HepG2 (cell line): ENCODE results near the gene GCNT4. TPM values are rescaled to one million over a fixed set of nuclear protein-coding genes. Genes with fewer than 3 reads are reported as not detected.

Experiments
- ATAC-seq: fragments of 200-7000 bp; cut with Tn5 transposase; 3 replicates; pipeline ENCODE4 v1.9.1; 2020; ENCODE audit warnings: mild to moderate bottlenecking, moderate library complexity
- BruUV-seq: library from RNA; stranded (reverse); fragments of 400-500 nt; replicated peaks from 2 replicates; lab custom pipeline; 2021; lab: Mats Ljungman, UMichigan
- CTCF ChIA-PET: fragments of 300-600 bp; formaldehyde crosslinking; extraction: SDS; loops from one replicate; lab custom pipeline; 2021; ENCODE audit warnings: low total read pairs, inconsistent platforms, low intra/inter-chr PET ratio; lab: Yijun Ruan, JAX
- POLR2A ChIA-PET: fragments of 350-600 bp; sonication (Branson Sonifier 250); formaldehyde crosslinking; loops from one replicate; lab custom pipeline; 2020; ENCODE audit warnings: antibody characterized with exemption, inconsistent platforms; lab: Yijun Ruan, JAX
- DNase-seq: peaks from one replicate; pipeline ENCODE4 v3.0.0-alpha.2; 2015; ENCODE audit warnings: low spot score
- FAIRE-seq: peaks from 3 replicates; lab custom pipeline; 2011; peaks lifted over from hg19 to GRCh38; lab: Jason Lieb, UNC
- H2AFZ ChIP-seq: one replicate; pipeline ENCODE4 v1.6.1; 2011; ENCODE audit warnings: low read length, inconsistent platforms
- H3K27ac ChIP-seq: fragments of 300-600 bp; 3 replicates; pipeline ENCODE4 v1.8.0; 2011; ENCODE audit warnings: mixed run types, mild to moderate bottlenecking, mixed read lengths, low read length, inconsistent platforms; ENCODE audit not compliant: insufficient read depth; ENCODE audit errors: extremely low read length
- H3K27me3 ChIP-seq, 2 experiments: fragments of 200-600 bp in 1 of 2; 2 replicates in 1 of 2; 3 replicates in 1 of 2; pipeline versions ENCODE4 v1.6.0 to v1.8.0; 2011; ENCODE audit warnings: low read length in 2 of 2, mild to moderate bottlenecking in 2 of 2, moderate library complexity in 2 of 2, inconsistent platforms in 1 of 2; ENCODE audit not compliant: insufficient read depth in 2 of 2, control insufficient read depth in 1 of 2
- H3K36me3 ChIP-seq, 2 experiments: fragments of 200-600 bp in 1 of 2; replicated peaks in 1 of 2; 2 replicates in 1 of 2; 3 replicates in 1 of 2; pipeline versions ENCODE4 v1.5.1 to v1.8.0; 2011; ENCODE audit warnings: low read length in 2 of 2, inconsistent platforms in 1 of 2; ENCODE audit not compliant: insufficient read depth in 2 of 2, control insufficient read depth in 1 of 2
- H3K4me1 ChIP-seq: 2 replicates; pipeline ENCODE4 v1.5.1; 2012; ENCODE audit warnings: low read length, inconsistent platforms; ENCODE audit not compliant: insufficient read depth
- H3K4me2 ChIP-seq: 2 replicates; pipeline ENCODE4 v1.6.0; 2011; ENCODE audit warnings: low read depth, low read length, inconsistent platforms
- H3K4me3 ChIP-seq, 3 experiments: fragments of 200-600 bp in 1 of 3; sonication (generic), shearing (Covaris generic) in 1 of 3; replicated peaks in 1 of 3; 2 replicates each; pipeline ENCODE4 v1.5.1; 2011 to 2016; ENCODE audit warnings: low read length in 3 of 3, inconsistent platforms in 2 of 3, low read depth in 2 of 3, mild to moderate bottlenecking in 2 of 3, control low read depth in 1 of 3, mixed read lengths in 1 of 3; ENCODE audit not compliant: insufficient read depth in 1 of 3
- H3K79me2 ChIP-seq: one replicate; pipeline ENCODE4 v1.6.1; 2011; ENCODE audit warnings: low read length, inconsistent platforms; ENCODE audit not compliant: insufficient read depth
- H3K9ac ChIP-seq: 2 replicates; pipeline ENCODE4 v1.6.0; 2011; ENCODE audit warnings: mild to moderate bottlenecking, low read depth, low read length, inconsistent platforms; ENCODE audit not compliant: insufficient read depth
- H3K9me3 ChIP-seq: 2 replicates; pipeline ENCODE4 v1.5.1; 2012; ENCODE audit warnings: mild to moderate bottlenecking, low read length
- H4K20me1 ChIP-seq: 2 replicates; pipeline ENCODE4 v1.6.0; 2011; ENCODE audit warnings: inconsistent platforms, mild to moderate bottlenecking, low read length, moderate library complexity; ENCODE audit not compliant: insufficient read depth
- ATF4 ChIP-seq, 2 experiments: fragments of 450-650 bp in 1 of 2; sonication (generic) in 1 of 2; formaldehyde crosslinking; IDR thresholded peaks; 2 replicates each; pipeline versions ENCODE4 v1.5.0 to v1.8.0; 2020 to 2022; ENCODE audit warnings: mild to moderate bottlenecking in 1 of 2, missing genetic modification reagents in 1 of 2
- PCBP2 ChIP-seq: fragments of 200-400 bp; formaldehyde crosslinking; optimal IDR thresholded peaks from 2 replicates; pipeline ENCODE3; 2018; ENCODE audit warnings: low read length, low read depth; ENCODE audit not compliant: poor library complexity, severe bottlenecking
- RERE ChIP-seq: IDR thresholded peaks from 2 replicates; pipeline ENCODE4 v1.6.1; 2016; ENCODE audit warnings: low read depth, missing genetic modification reagents, missing compliant biosample characterization
- RFX5 ChIP-seq: IDR thresholded peaks from 2 replicates; pipeline ENCODE4 v1.6.1; 2011; ENCODE audit warnings: low read depth, low read length, improper control_type of control experiment
- SIN3A ChIP-seq: IDR thresholded peaks from 2 replicates; pipeline ENCODE4 v1.6.1; 2011; ENCODE audit warnings: low read depth, mild to moderate bottlenecking, control low read depth, low read length, borderline replicate concordance
- ZBTB1 ChIP-seq: sonication (generic); formaldehyde crosslinking; IDR thresholded peaks from 2 replicates; pipeline ENCODE4 v1.4.0; 2020; ENCODE audit warnings: missing genetic modification reagents, borderline replicate concordance
- ZNF354B ChIP-seq: sonication (generic); formaldehyde crosslinking; IDR thresholded peaks from 2 replicates; pipeline ENCODE4 v1.8.0; 2022; ENCODE audit warnings: mild to moderate bottlenecking, missing genetic modification reagents
- ZNF564 ChIP-seq: sonication (generic); formaldehyde crosslinking; IDR thresholded peaks from 2 replicates; pipeline ENCODE4 v1.8.1; 2023; ENCODE audit warnings: mild to moderate bottlenecking, missing genetic modification reagents
- ZNF766 ChIP-seq: sonication (generic); formaldehyde crosslinking; IDR thresholded peaks from 2 replicates; pipeline ENCODE4 v1.5.0; 2020; ENCODE audit warnings: missing genetic modification reagents, borderline replicate concordance
- ZNF777 ChIP-seq: sonication (generic); formaldehyde crosslinking; IDR thresholded peaks from 2 replicates; pipeline ENCODE4 v1.4.0; 2020; ENCODE audit warnings: missing genetic modification reagents
- WGBS: methylation state at CpG from one replicate; pipeline ENCODE4 v1.1.6; 2017; ENCODE audit warnings: low lambda C conversion rate; 5-methylcytosine and 5-hydroxymethylcytosine counted together
- in situ Hi-C: cut with HindIII; loops from 2 replicates; pipeline ENCODE4 v1.10.0; 2017; ENCODE audit warnings: low pct_unique_long_range_greater_than_20kb; ENCODE audit not compliant: extremely low pct_ligation_motif_present
- intact Hi-C: fragments of 100-400 bp; cut with micrococcal nuclease; formaldehyde crosslinking; loops from one replicate; pipeline ENCODE4 v1.10.0; 2022; ENCODE audit not compliant: unreplicated experiment
- polyA plus RNA-seq, 8 experiments: library from polyadenylated mRNA; depleted of rRNA in 3 of 8; stranded (reverse) in 7 of 8; unstranded in 1 of 8; fragments of >200 nt; fragmentation: Illumina TruSeq in 4 of 8; extraction: Trizol in 4 of 8; gene quantifications; 2 replicates each; pipeline versions ENCODE4 v1.2.1 to v1.2.3, GENCODE V29; 2011 to 2016; ENCODE audit warnings: low read depth in 4 of 8, missing spikeins in 1 of 8, mixed read lengths in 1 of 8; ENCODE audit not compliant: insufficient read depth in 1 of 8
- total RNA-seq, 5 experiments: library from RNA; depleted of rRNA; stranded (reverse); fragments of >200 nt; fragmentation: Illumina TruSeq; extraction: Trizol; gene quantifications; 2 replicates each; pipeline ENCODE4 v1.2.3, GENCODE V29; 2016; ENCODE audit warnings: low read depth in 1 of 5

Gene GCNT4
- total and polyA plus RNA-seq, 2 of the 13 experiments (the other 11 are each of a cell fraction or from before 2014, with no cell fraction given): 0.22 to 0.38 TPM

- TF ChIP-seq ZNF766 (CRISPR knock-in tag) (no peak), ZNF564 (CRISPR knock-in tag) (no peak), RFX5 (no peak), ATF4 (CRISPR knock-in tag; IDR thresholded peaks at IDR 0.05) (no peak), ZBTB1 (no peak)
Measured at GRCh38 chr5:75009556-75010345, 42.6 kb downstream of the GCNT4 start (continued).

- H3K9me3 ChIP-seq: peaks cover 21% of the 10 kb centered on the region
- FAIRE-seq: no peak
- in situ Hi-C loops: no loop called here
Measured at GRCh38 chr5:75006865-75007822, 45.2 kb downstream of the GCNT4 start.

More at GRCh38 chr5:75006865-75007822, 45.2 kb downstream of the GCNT4 start:
- WGBS: 37% methylated on average over 10 of the region's 10 CpGs
- no peak overlapping the region for H2AFZ ChIP-seq
- ChIA-PET POLR2A (no interaction called here), CTCF (no interaction called here)
- BruUV-seq: no TSS peak
- H3K79me2 ChIP-seq: no peaks in the 10 kb centered on the region
- DNase-seq: no peak
- intact Hi-C loops: no loop called here
- H4K20me1 ChIP-seq: no peaks in the 10 kb centered on the region
- no peak overlapping the region for H3K4me3 ChIP-seq
- H3K27me3 ChIP-seq: no peaks in the 10 kb centered on the region; a peak in 1 of 5 replicates
- no peaks in the 10 kb centered on the region for H3K36me3 ChIP-seq
- H3K4me2 ChIP-seq: no peak overlapping the region
- no peak overlapping the region for H3K27ac ChIP-seq
- peaks cover 34% of the 10 kb centered on the region for H3K4me1 ChIP-seq
- no peak for ATAC-seq
- no peak for TF ChIP-seq ZNF354B
- TF ChIP-seq PCBP2: no peak
- no peak for TF ChIP-seq RERE (CRISPR knock-in tag)
- no peak for TF ChIP-seq ZNF777
- TF ChIP-seq SIN3A: no peak
- H3K9ac ChIP-seq: no peak overlapping the region
